Measurements from ENCODE around the gene EFCC1.

The EFCC1 gene, protein sequence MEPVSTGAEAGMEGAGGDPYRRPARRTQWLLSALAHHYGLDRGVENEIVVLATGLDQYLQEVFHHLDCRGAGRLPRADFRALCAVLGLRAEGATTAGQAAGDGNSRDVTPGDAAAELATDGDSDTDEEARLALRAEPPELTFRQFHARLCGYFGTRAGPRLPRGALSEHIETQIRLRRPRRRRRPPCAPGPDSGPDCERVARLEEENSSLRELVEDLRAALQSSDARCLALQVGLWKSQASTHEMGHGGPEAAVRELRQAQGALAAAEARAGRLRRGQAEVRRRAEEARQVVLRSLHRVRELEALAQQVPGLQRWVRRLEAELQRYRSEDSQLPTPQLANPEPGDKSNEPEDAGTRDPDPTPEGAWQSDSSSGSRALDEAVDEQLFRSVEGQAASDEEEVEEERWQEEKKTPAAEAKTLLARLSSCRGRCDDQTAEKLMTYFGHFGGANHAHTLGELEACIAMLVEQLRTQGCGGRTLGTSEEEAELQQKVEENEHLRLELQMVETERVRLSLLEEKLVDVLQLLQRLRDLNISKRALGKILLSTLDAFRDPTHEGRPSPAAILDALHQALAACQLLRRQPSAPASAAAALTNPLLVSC

DNA sequence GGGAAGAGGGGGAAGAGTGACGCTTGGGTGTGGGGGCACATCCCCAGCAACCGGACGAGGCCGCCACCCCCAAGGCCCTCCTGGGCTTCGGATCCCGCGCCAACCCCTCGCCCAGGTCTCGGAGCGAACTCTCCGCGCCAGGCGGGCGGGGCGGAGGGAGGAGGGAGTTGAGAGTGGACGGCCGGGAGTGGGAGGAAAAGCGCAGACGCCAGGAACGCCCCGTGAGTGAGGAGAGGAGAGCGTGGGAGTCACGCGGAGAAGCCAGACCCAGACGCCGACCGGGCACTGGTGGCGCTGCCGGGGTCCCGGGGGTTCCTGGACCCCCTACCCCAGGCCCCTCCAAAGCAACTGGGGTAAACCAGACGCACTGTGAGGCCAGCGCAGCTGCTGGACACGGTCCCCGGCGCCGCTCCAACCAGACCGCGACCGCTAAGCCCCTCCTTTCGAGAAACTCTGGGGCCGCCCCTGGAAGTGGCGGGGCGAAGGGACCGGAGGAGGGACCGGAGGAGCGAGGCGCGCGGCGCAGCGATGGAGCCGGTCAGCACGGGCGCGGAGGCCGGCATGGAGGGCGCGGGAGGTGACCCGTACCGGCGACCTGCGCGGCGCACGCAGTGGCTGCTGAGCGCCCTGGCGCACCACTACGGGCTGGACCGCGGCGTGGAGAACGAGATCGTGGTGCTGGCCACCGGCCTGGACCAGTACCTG lies at the start of gene EFCC1:
Gene EFCC1, plus strand, starts transcription at position 204 of the 705 bp plus-strand sequence. Its CDS starts 325 bp downstream, at position 529.
- DNase-seq = no peak

DNA sequence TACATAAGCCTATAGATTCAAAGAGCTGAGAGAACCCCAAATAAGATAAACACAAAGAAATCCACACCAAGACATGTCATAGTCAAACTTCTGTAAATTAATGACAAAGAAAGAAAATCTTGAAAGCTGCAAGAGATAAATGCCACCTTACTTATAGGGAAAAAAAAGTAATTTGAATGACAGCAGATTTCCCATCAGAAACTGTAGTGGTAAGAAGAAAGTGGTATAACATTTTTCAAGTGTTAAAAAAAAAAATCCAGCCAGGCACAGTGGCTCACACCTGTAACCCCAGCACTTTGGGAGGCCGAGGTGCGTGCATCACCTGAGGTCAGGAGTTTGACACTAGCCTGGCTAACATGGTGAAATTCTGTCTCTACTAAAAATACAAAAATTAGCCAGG lies 44.7 kb upstream of the EFCC1 start:
- DNase-seq = no peak

DNA sequence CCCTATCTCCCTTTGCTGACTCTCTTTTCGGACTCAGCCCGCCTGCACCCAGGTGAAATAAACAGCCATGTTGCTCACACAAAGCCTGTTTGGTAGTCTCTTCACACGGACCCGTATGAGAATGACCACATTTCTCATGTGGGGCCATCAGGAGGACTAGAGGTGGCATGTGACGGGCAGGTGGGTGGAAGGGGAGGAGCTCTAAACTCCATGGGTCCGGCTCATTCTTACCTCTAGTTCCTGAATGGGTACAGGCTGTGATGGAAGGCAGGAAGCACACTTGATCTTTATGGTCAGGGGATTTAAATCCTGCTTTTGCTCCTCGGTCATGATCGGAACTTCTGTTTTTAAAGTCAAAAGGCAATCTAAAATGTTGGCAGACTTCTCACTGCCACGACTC lies 35.8 kb upstream of the EFCC1 start:
- no peak for DNase-seq

DNA sequence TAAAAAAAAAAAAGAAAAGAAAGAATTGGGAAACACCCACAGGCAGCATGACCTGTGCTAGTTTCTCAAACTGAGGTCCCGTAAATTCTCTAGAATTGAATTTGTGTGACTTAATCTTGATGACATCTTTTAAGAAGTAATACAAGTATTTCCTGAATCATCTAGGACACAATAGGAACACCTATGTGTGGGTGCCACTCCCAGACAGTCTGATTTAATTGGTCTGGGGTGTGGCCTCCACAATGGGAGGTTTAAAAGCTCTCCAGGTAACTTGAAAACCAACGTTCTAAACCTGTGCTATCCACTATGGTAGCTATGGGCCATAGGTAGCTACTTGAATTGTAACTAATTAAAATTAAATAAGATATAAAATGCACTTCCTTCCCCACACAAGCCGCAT lies 35.3 kb upstream of the EFCC1 start:
- no peak for DNase-seq

DNA sequence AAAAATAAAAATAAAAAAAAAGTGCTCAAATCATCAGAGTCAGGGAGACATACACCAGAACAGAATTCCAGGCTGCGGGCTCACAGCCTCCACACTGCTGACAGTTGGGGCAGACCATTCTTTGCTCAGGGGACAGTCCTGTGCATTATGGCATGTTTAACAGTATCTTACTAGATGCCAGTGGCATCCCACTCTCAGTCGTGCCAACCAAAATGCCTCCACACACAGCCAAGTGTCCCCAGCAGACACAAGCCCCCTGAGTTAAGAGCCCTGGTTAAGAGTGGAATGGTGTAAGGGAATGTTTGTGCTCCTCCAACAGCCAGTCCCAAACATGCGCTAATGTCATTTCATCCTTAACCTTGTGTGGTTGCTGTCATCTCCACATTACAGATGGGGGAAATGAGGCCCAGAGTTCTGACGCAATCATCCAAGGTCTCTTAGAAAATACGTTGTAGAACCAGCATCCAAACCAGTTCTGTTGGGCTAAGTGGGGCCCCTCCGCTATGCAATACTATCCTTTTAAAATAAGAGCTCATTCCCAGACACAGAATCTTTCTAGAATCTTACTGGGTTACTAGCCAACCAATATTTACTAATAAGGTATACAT lies 33.3 kb upstream of the EFCC1 start:
- DNase-seq = no peak

DNA sequence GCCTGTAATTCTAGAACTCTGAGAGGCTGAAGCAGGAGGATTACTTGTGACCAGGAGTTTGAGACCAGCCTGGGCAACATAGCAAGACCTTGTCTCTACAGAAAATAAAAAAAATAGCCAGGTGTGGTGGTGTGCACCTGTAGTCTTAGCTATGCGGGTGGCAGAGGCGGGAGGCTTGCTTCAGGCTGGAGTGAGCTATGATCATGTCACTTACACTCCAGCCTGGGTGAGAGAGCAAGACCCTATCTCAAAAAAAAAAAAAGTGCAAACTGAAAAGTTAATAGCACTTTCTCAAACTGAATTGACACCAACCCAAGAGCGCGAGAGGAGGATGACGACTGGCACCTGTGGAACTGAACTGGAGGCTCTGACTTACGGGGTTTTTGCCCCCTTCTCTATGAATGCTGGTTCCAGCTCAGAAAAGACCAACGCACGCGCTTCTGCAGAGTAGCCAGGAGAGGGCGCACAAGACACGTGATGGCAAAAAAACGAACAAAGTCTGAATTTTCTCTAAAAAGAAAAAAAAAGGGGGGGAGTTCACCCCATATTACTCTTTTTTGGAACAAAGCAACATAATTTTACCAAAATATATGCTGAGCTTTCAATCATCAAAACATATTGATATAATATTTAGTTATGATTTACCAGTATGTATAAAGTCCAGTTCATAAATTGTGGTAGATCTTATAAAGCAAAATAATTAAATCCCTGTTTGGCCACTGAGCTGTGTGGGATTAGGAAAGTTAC lies 30.9 kb upstream of the EFCC1 start:
- peak; percentile 61 for DNase-seq

DNA sequence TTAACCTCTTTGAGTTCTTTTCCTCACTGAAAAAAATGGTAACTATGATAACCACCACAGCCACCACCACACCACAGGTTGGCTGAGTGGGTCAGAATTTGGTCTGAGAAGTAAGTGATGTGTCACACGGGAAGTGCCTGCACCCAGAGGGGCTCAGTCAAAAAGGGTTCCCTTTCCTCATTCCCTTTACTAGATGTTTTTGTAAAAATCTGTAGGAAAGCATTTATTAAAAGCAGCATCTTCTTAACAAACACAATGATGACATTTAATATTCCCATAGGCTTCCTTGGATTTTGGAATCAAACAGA lies 30.4 kb upstream of the EFCC1 start:
- DNase-seq = no peak

DNA sequence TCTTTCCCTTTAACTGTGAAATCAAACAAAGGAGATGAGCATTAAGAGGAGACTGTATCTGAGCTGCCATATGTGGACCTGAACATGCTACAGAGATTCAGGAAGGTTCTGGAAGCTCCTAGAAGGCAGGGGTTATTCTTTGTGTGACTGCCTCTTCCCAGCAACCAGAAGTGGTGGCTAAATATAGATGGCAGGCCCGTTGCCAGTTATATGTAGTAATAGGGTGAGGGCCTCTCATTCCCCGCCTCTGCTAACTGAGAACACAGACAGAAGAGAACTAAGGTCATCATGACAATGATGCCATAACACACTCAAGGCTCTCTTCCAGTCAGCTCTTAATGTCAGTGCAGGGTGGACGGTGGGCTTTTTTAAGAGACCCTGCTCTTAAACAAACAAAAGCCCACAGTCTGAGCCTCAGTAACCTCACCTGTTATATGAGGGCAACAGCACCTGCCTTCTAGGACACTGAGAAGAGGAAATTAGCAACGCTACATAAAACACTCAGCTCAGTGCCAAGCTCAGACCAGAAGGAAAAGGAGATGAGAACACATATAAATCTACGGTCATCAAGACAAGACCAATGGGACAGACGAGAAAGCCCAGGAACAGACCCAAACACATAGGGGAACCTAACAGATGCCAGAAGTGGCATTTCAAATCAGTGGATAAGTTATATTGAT lies 29.5 kb upstream of the EFCC1 start:
- no peak for DNase-seq

DNA sequence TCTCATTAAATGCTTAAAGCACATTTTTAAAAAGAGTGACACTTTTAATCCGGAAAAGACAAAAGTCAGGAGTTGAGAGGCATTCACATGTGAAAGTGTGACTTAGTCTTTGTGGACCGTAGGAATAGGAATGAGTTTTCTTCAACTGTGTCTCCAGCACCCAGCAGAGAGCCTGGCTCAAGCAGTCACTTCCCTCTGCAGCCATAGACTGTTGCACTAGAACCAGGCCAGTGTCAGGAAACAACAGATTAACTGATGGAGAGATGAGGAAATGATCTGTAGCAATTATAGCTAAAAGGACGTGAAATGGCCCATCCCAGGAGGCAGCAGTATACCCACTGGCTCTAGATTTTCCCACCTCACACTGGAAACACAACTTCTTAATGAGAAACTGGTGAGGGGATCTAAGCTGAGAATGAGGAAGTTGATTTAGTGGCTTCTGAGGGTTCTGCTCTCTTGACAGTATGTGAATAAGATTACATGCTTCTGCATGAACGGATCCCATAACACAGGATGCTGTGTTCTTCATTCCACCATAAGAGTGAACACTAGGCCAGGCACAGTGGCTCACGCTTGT lies 27.0 kb upstream of the EFCC1 start:
- DNase-seq = no peak

DNA sequence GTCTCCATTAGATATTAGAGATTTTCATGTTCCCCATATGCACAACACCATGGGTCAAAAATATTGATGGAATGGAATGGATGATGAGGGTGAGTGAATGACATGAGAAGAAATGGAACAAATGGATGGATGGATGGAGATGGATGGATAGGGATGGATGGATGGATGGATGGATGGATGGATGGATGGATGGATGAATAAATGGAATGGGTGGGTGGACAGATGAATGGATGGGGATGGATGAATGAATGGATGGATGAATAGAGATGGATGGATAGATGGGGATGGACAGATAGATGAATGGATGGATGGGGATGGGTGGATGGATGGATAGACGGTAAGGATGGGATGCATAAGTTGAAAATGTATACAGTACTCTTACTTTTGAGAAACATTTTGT lies 25.8 kb upstream of the EFCC1 start:
- DNase-seq = no peak

DNA sequence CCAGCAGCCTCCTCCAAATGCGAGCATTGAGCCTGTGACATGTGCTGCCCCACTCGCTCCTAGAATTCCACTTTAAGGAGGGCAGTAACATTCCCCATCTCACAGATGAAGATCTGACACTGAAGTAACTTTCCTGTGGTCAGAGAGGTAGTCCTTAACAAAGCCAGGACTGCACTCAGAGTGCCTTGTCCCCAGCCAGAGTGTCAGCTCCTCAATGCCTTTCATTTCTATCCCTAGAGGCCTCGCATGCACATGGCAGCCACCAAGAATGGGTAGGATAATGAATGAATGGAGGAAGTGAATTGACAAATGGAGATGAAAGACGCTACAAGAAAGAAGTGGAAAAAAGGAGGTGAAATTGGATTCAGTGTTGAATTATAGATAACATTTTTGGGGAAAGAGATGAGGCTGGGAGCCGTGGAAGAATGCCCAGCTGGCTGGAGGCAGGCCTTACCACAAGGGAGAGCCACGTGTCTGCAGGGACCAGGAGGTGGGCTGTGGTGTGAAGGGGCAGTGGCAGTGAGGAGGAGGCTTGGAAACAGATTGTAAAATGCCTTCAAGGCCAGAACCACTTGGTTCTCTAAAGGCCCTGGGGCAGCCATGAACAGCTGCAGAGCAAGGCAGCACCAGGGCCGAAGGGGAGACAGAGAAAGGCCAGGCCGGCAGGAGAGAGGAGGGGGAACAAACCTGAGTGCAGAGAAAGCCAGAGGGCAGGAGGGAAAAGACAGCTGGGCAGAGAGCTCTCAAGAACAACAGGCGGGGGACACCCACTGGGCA lies 17.6 kb upstream of the EFCC1 start:
- DNase-seq = no peak

DNA sequence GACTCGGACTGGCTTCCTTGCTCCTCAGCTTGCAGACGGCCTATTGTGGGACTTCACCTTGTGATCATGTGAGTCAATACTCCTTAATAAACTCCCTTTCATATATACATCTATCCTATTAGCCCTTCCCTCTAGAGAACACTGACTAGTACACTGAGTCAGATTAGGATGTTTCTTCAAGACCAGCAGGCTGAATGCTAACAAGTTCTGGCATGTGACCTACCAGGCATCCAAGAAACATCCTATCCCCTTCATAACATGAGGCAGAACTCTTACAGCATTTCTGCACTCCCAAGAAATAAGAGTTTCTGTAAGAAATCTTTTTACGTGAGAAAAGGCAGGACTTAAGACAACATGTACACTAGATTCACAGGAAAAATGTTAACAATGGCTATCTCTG lies 16.5 kb upstream of the EFCC1 start:
- DNase-seq = no peak

DNA sequence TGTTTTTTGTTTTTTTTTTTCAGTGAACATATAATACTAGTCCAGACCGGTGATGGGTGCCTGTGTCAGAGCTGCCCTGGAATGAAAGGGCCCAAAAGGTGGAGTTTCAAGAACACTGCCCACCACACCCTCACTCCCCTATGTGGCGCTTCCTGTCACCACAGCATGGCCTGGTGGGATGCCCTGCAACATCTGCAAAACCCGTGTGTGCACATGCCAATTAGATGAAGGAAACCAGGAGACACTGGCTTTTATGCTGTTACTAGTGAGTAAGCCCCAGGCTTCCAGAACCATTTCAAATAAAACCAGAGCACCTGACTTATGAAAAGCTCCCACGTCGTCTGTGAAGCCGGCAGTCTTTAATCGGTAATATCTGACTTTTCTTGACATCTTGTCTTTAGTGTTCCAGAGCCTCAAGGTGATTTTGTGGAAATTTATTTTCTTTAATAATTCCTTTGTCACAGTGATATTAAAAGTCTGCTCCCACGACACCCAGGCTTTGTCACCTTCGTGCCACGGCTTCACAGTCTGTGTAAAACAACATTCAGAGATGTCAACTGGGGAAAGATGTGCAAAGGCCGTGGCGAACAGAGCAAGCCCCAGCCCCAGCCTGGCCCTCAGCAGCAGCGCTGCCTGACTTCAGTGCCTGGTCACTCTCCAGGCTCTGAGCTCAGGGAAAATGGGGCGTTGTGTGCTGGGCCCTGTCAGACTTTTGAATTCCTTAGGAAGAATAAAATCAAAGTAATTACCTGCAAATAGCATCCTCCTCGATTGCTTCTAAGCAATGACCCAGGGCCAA lies 13.6 kb upstream of the EFCC1 start:
- DNase-seq = no peak

DNA sequence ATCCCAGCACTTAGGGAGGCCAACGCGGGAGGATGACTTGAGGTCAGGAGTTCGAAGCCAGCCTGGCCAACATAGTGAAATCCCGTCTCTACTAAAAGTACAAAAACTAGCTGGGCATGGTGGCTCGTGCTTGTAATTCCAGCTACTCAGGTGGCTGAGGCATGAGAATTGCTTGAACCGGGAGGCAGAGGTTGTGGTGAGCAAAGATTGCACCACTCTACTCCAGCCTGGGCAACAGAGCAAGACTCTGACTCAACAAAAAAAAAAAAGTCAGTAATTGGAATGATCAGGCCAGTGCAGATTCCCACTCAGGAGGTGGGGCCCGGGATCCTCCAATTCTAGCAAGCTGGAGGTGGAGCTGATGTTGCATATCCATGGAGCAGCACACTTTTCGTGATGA lies 12.8 kb upstream of the EFCC1 start:
- no peak for DNase-seq

DNA sequence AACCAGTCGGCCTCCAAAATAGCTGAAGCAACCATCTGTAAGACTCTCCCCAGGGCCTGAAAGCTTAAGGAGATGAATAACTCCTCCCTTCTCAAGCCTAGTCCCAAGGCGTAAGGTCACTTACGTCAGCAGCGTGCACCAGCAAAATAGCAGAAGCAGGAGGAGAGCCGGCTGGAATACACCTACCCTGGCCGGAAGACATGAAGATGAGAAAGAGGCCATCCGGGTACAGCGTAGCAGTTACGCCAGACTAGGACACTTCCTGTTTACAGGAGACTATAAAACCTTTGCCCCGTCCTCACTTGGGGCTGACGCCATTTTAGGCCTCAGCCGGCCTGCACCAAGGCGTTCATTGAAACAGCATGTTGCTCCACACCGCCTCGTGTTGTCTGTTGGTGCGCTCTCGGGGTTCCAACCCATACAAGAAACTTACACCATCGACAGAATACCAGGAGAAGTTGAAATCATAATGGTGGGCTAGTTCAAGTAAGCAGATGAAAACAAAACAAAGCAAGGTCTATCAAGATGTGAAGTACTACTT lies 9.7 kb upstream of the EFCC1 start:
- no peak for DNase-seq

DNA sequence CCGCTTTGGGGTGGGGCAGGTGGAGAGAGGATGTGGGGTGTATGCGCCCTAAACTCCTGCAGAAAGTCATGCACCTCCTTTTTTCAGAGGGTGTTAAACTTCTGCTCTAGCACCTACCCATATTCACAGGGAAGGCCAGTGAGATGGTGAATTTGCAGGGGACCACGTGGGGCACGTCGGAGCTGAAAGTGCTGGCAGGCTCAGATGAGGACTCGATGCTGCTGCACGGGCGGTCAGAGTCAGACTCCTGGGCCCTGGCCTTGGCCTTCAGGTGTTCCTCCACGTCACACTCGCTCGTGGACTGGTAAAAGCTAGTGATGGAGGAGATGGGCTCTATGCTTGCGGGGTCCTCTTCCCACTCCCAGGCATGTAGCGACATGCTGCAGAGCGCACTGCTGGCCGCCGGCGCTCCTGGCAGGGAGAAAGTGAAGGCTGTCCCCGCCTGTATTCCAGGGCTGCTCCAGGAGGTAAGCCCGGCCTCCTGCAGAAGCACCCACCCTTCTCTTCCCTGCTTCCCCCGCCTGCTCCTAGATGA lies 8.1 kb upstream of the EFCC1 start:
- no peak for DNase-seq

DNA sequence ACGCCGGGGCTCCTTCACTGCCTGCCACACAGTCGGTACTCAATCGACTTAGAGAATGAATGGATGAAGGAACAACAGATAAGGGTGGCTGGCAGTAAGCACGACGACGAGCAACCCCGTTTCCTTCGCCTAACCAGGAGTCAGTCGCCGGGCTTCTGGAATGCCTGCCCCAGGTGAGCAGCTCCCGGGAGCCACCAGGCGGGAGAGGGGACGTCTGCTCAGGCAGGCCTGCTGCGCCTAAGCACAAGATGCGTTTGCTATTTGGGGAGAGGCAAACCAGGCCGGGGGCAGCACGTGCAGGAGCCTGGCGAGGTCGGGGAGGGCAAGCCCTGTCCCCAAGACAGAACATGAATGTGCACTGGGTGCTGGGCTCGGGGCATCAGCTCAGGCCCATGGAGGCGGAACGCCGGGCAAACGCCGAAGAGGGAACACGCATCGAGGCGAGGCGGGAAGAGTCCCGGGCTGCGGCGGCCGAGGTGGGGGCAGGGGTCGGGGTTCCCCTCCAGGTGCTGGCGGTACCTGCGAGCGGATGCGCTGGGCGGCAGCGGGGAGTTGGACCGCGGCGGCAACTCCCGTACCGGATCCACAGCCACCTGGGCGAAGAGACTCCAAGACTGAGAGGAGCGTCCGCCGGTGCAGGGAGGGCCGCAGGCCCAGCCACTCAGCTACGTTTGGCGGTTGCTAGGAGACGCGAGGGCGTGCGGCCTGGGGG lies 7.5 kb upstream of the EFCC1 start, which contains the start of gene CFAP92:
Gene CFAP92, minus strand, starts transcription at position 616 of the 712 bp plus-strand sequence. CDS start 772 bp downstream, outside the sequence.
- DNase-seq = peak; percentile 88

DNA sequence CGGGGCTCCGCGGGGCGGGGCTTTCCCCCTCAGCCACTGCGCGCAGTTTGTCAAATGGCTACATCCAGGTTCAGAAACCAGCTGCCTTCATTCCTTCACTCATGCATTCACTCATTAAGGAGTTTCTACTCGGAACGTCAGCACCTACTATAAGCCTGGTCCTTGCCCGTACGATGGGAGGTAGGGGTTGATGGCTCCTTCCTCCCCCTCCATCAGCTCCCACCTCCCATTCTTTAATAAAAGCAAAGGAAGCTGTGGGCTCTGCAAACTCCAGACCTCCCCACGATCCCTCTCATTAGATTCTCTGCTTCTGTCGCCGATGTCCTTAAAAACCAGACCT lies 7.0 kb upstream of the EFCC1 start:
- no peak for DNase-seq

Measured in activated CD4-positive, CD25-positive, alpha-beta regulatory T cell treated with anti-CD3 and anti-CD28 coated beads, Interleukin-2, amount 50 U/mL, for 72 hours (primary cell).